Neuronal stem cell (in vitro differentiated cells): ENCODE results near the gene EIF4E1B.

Source experiments
- DNase-seq: peaks from one replicate; pipeline ENCODE4 v3.0.0-alpha.2; 2013; ENCODE audit warnings: low spot score
- H2AFZ ChIP-seq: one replicate; pipeline ENCODE4 v1.6.1; 2013; ENCODE audit warnings: mild to moderate bottlenecking, low read length, inconsistent platforms
- H2AK5ac ChIP-seq: 2 replicates; pipeline ENCODE4 v1.6.1; 2013; ENCODE audit warnings: low read depth, mild to moderate bottlenecking, inconsistent platforms, low read length, moderate library complexity, mixed read lengths
- H2BK120ac ChIP-seq: 2 replicates; pipeline ENCODE4 v1.6.1; 2013; ENCODE audit warnings: low read depth, mild to moderate bottlenecking, inconsistent platforms, low read length, moderate library complexity, mixed read lengths
- H2BK12ac ChIP-seq: one replicate; pipeline ENCODE4 v1.6.1; 2013; ENCODE audit warnings: low read length, inconsistent platforms
- H2BK15ac ChIP-seq: 2 replicates; pipeline ENCODE4 v1.6.1; 2013; ENCODE audit warnings: mild to moderate bottlenecking, low read length, inconsistent platforms, mixed read lengths
- H2BK5ac ChIP-seq: one replicate; pipeline ENCODE4 v1.6.1; 2013; ENCODE audit warnings: inconsistent platforms, mild to moderate bottlenecking, low read length, moderate library complexity
- H3K14ac ChIP-seq: one replicate; pipeline ENCODE4 v1.6.1; 2013; ENCODE audit warnings: low read length, inconsistent platforms
- H3K18ac ChIP-seq: 2 replicates; pipeline ENCODE4 v1.6.1; 2013; ENCODE audit warnings: low read length, inconsistent platforms
- H3K23ac ChIP-seq: 2 replicates; pipeline ENCODE4 v1.6.1; 2013; ENCODE audit warnings: low read depth, mild to moderate bottlenecking, mixed read lengths, low read length, inconsistent platforms; ENCODE audit not compliant: poor library complexity
- H3K27ac ChIP-seq: replicated peaks from 3 replicates; pipeline ENCODE4 v1.5.1; 2013; ENCODE audit warnings: low read length, inconsistent platforms
- H3K27me3 ChIP-seq, 3 experiments: 2 replicates each; pipeline ENCODE4 v1.6.1; 2013; ENCODE audit warnings: low read length in 3 of 3, mild to moderate bottlenecking in 2 of 3, inconsistent platforms in 1 of 3, low read depth in 1 of 3, mixed read lengths in 1 of 3, moderate library complexity in 1 of 3; ENCODE audit not compliant: control insufficient read depth in 3 of 3, insufficient read depth in 3 of 3
- H3K36me3 ChIP-seq, 2 donors: replicated peaks in 1 of 2; 2 replicates each; pipeline ENCODE4 v1.6.1; 2013; ENCODE audit warnings: low read length in 2 of 2; ENCODE audit not compliant: control insufficient read depth in 2 of 2, insufficient read depth in 2 of 2
- H3K4ac ChIP-seq: 2 replicates; pipeline ENCODE4 v1.6.1; 2013; ENCODE audit warnings: inconsistent platforms, mild to moderate bottlenecking, low read length, moderate library complexity
- H3K4me1 ChIP-seq, 2 donors: 1 replicate in 1 of 2; 2 replicates in 1 of 2; pipeline ENCODE4 v1.6.1; 2013; ENCODE audit warnings: low read length in 2 of 2, low read depth in 1 of 2; ENCODE audit not compliant: control insufficient read depth in 2 of 2, insufficient read depth in 1 of 2
- H3K4me2 ChIP-seq: one replicate; pipeline ENCODE4 v1.6.1; 2013; ENCODE audit warnings: mild to moderate bottlenecking, low read length, inconsistent platforms; ENCODE audit not compliant: insufficient read depth, poor library complexity, severe bottlenecking
- H3K4me3 ChIP-seq, 2 donors: 2 replicates each; pipeline ENCODE4 v1.5.1; 2013; ENCODE audit warnings: low read length in 2 of 2, mild to moderate bottlenecking in 2 of 2, inconsistent platforms in 1 of 2, moderate library complexity in 1 of 2
- H3K79me1 ChIP-seq: one replicate; pipeline ENCODE4 v1.6.1; 2013; ENCODE audit warnings: low read depth, mild to moderate bottlenecking, inconsistent platforms, low read length, moderate library complexity
- H3K9ac ChIP-seq: one replicate; pipeline ENCODE4 v1.6.1; 2013; ENCODE audit warnings: mild to moderate bottlenecking, low read depth, low read length, inconsistent platforms; ENCODE audit not compliant: poor library complexity
- H3K9me3 ChIP-seq, 2 donors: replicated peaks in 1 of 2; 2 replicates each; pipeline versions ENCODE3 to v1.6.1; 2013; ENCODE audit warnings: low read length in 2 of 2, mild to moderate bottlenecking in 2 of 2, inconsistent platforms in 1 of 2, low read depth in 1 of 2, mixed read lengths in 1 of 2, moderate library complexity in 1 of 2; ENCODE audit not compliant: control insufficient read depth in 2 of 2, insufficient read depth in 1 of 2
- H4K8ac ChIP-seq: one replicate; pipeline ENCODE4 v1.6.1; 2013; ENCODE audit warnings: low read depth, mild to moderate bottlenecking, inconsistent platforms, low read length, moderate library complexity
- H4K91ac ChIP-seq: one replicate; pipeline ENCODE4 v1.6.1; 2013; ENCODE audit warnings: low read length, low read depth, mild to moderate bottlenecking, inconsistent platforms; ENCODE audit not compliant: poor library complexity
- WGBS, 2 donors: extraction: QIAGEN DNeasy Blood & Tissue Kit; methylation state at CpG; one replicate each; pipeline ENCODE4 v1.1.7; 2013; ENCODE audit warnings: missing lambda C conversion rate in 2 of 2, mixed read lengths in 1 of 2; ENCODE audit not compliant: insufficient read length in 2 of 2, insufficient replicate concordance in 1 of 2; ENCODE audit errors: extremely low coverage in 2 of 2; 5-methylcytosine and 5-hydroxymethylcytosine counted together

Gene EIF4E1B

DNA sequence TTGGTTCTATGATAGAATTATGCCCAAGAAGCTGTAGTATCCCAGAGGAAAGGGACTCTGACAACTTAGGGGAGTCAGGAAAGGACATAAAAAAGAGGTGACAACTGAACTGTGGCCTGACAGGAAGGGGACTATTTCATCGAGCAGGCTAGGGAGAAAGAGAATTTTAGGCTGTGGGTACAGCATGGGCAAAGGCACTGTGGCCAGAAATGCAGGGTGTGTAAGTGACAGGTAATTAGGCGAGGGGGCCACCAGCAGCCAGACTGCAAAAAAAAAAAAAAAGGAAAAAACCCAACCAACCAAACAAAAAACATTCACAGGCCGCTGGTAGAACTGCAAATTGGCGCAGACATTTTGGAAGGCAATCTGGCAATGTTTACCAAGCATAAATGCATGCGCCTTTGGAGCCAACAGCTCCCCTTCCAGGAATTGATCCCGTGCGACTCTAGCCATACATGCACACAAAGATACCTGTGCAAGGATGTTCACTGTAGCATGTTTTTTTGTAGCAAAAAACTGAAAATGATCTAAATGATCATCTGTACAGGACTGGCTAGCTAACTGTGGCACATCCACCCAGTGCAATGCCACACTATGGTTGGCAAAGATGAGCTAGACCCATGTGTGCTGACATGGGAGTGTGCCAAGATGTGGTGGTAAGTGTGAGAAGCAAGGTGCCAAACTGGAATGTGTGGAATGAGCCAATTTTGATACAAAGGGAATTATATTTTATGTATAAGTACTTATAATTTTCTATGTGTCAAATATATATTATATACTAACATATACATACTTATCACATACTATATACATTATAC is 1.1 kb downstream of the EIF4E1B start:
- H4K8ac ChIP-seq = no peak overlapping the region
- H3K36me3 ChIP-seq = no peaks in the 10 kb centered on the region
- H3K4me2 ChIP-seq = no peak overlapping the region
- H3K18ac ChIP-seq = no peak overlapping the region
- H2BK12ac ChIP-seq = no peak overlapping the region
- WGBS, 2 donors = no CpG with 5 or more reads among the region's 7 CpGs
- H2BK5ac ChIP-seq = no peak overlapping the region
- no peak overlapping the region for H4K91ac ChIP-seq
- no peak overlapping the region for H2BK15ac ChIP-seq
- no peaks in the 10 kb centered on the region for H3K79me1 ChIP-seq
- no peak overlapping the region for H3K4ac ChIP-seq
- no peak overlapping the region for H3K27ac ChIP-seq
- H3K4me3 ChIP-seq = no peak overlapping the region
- no peak overlapping the region for H3K9ac ChIP-seq
- no peak overlapping the region for H2AFZ ChIP-seq
- peaks cover 7 to 91% (median 43%) of the 10 kb centered on the region in 3 experiments for H3K27me3 ChIP-seq
- H2BK120ac ChIP-seq = no peak overlapping the region
- peaks cover 0 to 5% of the 10 kb centered on the region in 2 donors for H3K9me3 ChIP-seq
- H3K4me1 ChIP-seq = peaks cover 6 to 8% of the 10 kb centered on the region in 2 donors
- no peak overlapping the region for H3K23ac ChIP-seq
- DNase-seq = no peak
- H3K14ac ChIP-seq = no peak overlapping the region
- H2AK5ac ChIP-seq = no peak overlapping the region

DNA sequence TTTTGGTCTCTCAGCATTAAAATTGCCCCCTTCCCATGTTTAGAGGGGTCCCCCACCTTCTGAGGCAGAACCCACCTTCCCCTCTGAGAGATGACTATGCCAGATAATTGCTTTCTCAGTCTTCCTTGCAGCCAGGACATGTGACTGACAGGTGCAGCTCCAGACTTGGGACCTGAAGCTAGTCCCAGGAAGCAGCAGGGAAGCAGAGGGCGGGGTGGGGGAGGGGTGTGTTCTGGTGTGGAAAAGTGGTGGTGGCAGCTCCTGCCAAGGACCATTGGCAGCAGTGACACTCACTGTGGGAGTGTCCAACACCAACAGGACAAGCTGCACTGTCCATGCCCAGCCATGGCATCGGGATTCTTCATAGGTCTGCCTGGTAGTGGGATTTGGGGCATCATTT is 2.3 kb downstream of the EIF4E1B start:
- H3K4me3 ChIP-seq = no peak overlapping the region
- no peak overlapping the region for H3K18ac ChIP-seq
- H3K27me3 ChIP-seq = peaks cover 7 to 90% (median 42%) of the 10 kb centered on the region in 3 experiments
- no peak overlapping the region for H2BK120ac ChIP-seq
- no CpG with 5 or more reads among the region's 2 CpGs for WGBS, 2 donors
- no peak overlapping the region for H3K23ac ChIP-seq
- no peaks in the 10 kb centered on the region for H3K79me1 ChIP-seq
- H3K4me1 ChIP-seq = peaks cover 6 to 8% of the 10 kb centered on the region in 2 donors
- H2AFZ ChIP-seq = no peak overlapping the region
- no peak overlapping the region for H3K9ac ChIP-seq
- no peak overlapping the region for H4K8ac ChIP-seq
- H3K27ac ChIP-seq = no peak overlapping the region
- peaks cover 0 to 5% of the 10 kb centered on the region in 2 donors for H3K9me3 ChIP-seq
- H4K91ac ChIP-seq = no peak overlapping the region
- H3K4me2 ChIP-seq = no peak overlapping the region
- no peaks in the 10 kb centered on the region for H3K36me3 ChIP-seq
- H2BK5ac ChIP-seq = no peak overlapping the region
- no peak overlapping the region for H2AK5ac ChIP-seq
- H2BK15ac ChIP-seq = no peak overlapping the region
- no peak overlapping the region for H3K4ac ChIP-seq
- H2BK12ac ChIP-seq = no peak overlapping the region
- no peak for DNase-seq
- H3K14ac ChIP-seq = no peak overlapping the region

GRCh38 chr5:176633598-176633997 is 3.1 kb downstream of the EIF4E1B start:
- H3K4me3 ChIP-seq = no peak overlapping the region
- no peak overlapping the region for H2AFZ ChIP-seq
- H2BK120ac ChIP-seq = no peak overlapping the region
- H3K4me2 ChIP-seq = no peak overlapping the region
- peaks cover 6 to 8% of the 10 kb centered on the region in 2 donors for H3K4me1 ChIP-seq
- H3K23ac ChIP-seq = no peak overlapping the region
- H4K91ac ChIP-seq = no peak overlapping the region
- no CpG with 5 or more reads among the region's 6 CpGs for WGBS, 2 donors
- no peaks in the 10 kb centered on the region for H3K79me1 ChIP-seq
- H3K9ac ChIP-seq = no peak overlapping the region
- peaks cover 0 to 5% of the 10 kb centered on the region in 2 donors for H3K9me3 ChIP-seq
- no peak overlapping the region for H3K18ac ChIP-seq
- no peak overlapping the region for H2BK15ac ChIP-seq
- H3K27me3 ChIP-seq = peaks cover 7 to 90% (median 34%) of the 10 kb centered on the region in 3 experiments
- no peak overlapping the region for H2BK12ac ChIP-seq
- H3K36me3 ChIP-seq = no peaks in the 10 kb centered on the region
- H3K14ac ChIP-seq = no peak overlapping the region
- no peak overlapping the region for H2AK5ac ChIP-seq
- no peak overlapping the region for H2BK5ac ChIP-seq
- no peak overlapping the region for H3K4ac ChIP-seq
- DNase-seq = no peak
- no peak overlapping the region for H3K27ac ChIP-seq
- H4K8ac ChIP-seq = no peak overlapping the region

- Histone ChIP-seq H2BK120ac (no peak overlapping the region), H3K18ac (no peak overlapping the region), H3K23ac (no peak overlapping the region), H4K8ac (no peak overlapping the region), H3K4me3 (no peak overlapping the region), H3K79me1 (no peaks in the 10 kb centered on the region), H3K4me2 (no peak overlapping the region), H2BK15ac (no peak overlapping the region), H3K36me3 (no peaks in the 10 kb centered on the region), H3K14ac (no peak overlapping the region), H3K27ac (no peak overlapping the region), H4K91ac (no peak overlapping the region), H2AFZ (no peak overlapping the region), H3K9me3 (peaks cover 0 to 5% of the 10 kb centered on the region in 2 donors), H3K4ac (no peak overlapping the region), H3K9ac (no peak overlapping the region), H2BK5ac (no peak overlapping the region), H3K27me3 (peaks cover 0 to 86% (median 6%) of the 10 kb centered on the region in 3 experiments), H2AK5ac (no peak overlapping the region), H2BK12ac (no peak overlapping the region), H3K4me1 (no peaks in the 10 kb centered on the region)
- DNase-seq = no peak
- no CpG with 5 or more reads among the region's 9 CpGs for WGBS, 2 donors
Observed at GRCh38 chr5:176636426-176636825, 6.0 kb downstream of the EIF4E1B start.
